H1 (cell line): ENCODE measurements around the gene MPV17L2. TPM values are rescaled to one million over a fixed set of nuclear protein-coding genes. Genes with fewer than 3 reads are reported as not detected.

Experiments used
- BRCA1 ChIP-seq: IDR thresholded peaks from 2 replicates; pipeline ENCODE4 v1.6.1; 2012; ENCODE audit warnings: low read depth, low read length, improper control_type of control experiment
- NRF1 ChIP-seq: IDR thresholded peaks from 2 replicates; pipeline ENCODE4 v1.6.1; 2011; ENCODE audit warnings: mild to moderate bottlenecking, low read depth, low read length, improper control_type of control experiment
- TAF1 ChIP-seq: IDR thresholded peaks from 2 replicates; pipeline ENCODE4 v1.6.1; 2011; ENCODE audit warnings: mild to moderate bottlenecking, low read depth, low read length
- polyA plus RNA-seq, 7 experiments: library from polyadenylated mRNA; depleted of rRNA in 3 of 7; stranded (reverse) in 5 of 7; unstranded in 2 of 7; fragments of >200 nt in 5 of 7; fragments of 200-250 nt in 2 of 7; gene quantifications; 1 replicate in 5 of 7; 2 replicates in 1 of 7; 4 replicates in 1 of 7; pipeline versions ENCODE4 v1.2.1 to v1.2.3, GENCODE V29; 2011 to 2013; ENCODE audit warnings: missing spikeins in 2 of 7, mixed read lengths in 2 of 7
- total RNA-seq: library from RNA; stranded (reverse); fragmentation: NEBNext Ultra II Directional; extraction: Animal tissue kit (Norgen Biotek cat#: 25700); gene quantifications from 2 replicates; pipeline ENCODE4 v1.2.1, GENCODE V29; 2021

The MPV17L2 gene
- total and polyA plus RNA-seq, 2 of the 8 experiments (the other 6 are each of a cell fraction or from before 2014, with no cell fraction given), result 24.2 to 82.6 TPM

- TF ChIP-seq NRF1 (no peak), TAF1 (no peak), BRCA1 (no peak)
Observed at GRCh38 chr19:18197306-18197705, 4.3 kb downstream of the MPV17L2 start (continued).
